Stomach smooth muscle (tissue), 2 donors: Measurements from ENCODE around the gene ROR2.
A peak's percentile ranks its signal among the peaks of the same experiment; 100 is the strongest.

Experiments used
- H3K27ac ChIP-seq: one replicate; pipeline ENCODE4 v1.7.0; 2013; ENCODE audit warnings: mild to moderate bottlenecking, low read length, inconsistent platforms
- H3K27me3 ChIP-seq, 2 donors: one replicate each; pipeline ENCODE4 v1.7.0; 2013; ENCODE audit warnings: low read length in 2 of 2; ENCODE audit not compliant: insufficient read depth in 2 of 2, control insufficient read depth in 1 of 2
- H3K36me3 ChIP-seq, 2 donors: one replicate each; pipeline ENCODE4 v1.7.0; 2013; ENCODE audit warnings: low read length in 2 of 2; ENCODE audit not compliant: control insufficient read depth in 2 of 2, insufficient read depth in 2 of 2
- H3K4me1 ChIP-seq: one replicate; pipeline ENCODE4 v1.7.0; 2013; ENCODE audit warnings: low read length; ENCODE audit not compliant: control insufficient read depth, insufficient read depth
- H3K4me3 ChIP-seq, 2 donors: one replicate each; pipeline ENCODE4 v1.7.0; 2013; ENCODE audit warnings: low read length in 2 of 2
- H3K9ac ChIP-seq, 2 donors: one replicate each; pipeline ENCODE4 v1.7.0; 2013; ENCODE audit warnings: low read length in 2 of 2, mild to moderate bottlenecking in 1 of 2
- H3K9me3 ChIP-seq, 2 donors: one replicate each; pipeline ENCODE4 v1.7.0; 2013; ENCODE audit warnings: low read length in 2 of 2; ENCODE audit not compliant: control insufficient read depth in 2 of 2
- donor health status: healthy.
- donor health status: Pancreatic carcinoma.

ROR2 gene

GRCh38 chr9:91818225-91818585 is 131.8 kb downstream of the ROR2 start:
- no peaks in the 10 kb centered on the region for H3K27me3 ChIP-seq
- H3K4me3 ChIP-seq, result peak overlapping the region in 1 of 2 donors; percentile 60
- peaks cover 45% of the 10 kb centered on the region for H3K4me1 ChIP-seq
- peak overlapping the region in 1 of 2 donors; percentile 14 for H3K9ac ChIP-seq
- H3K36me3 ChIP-seq, result no peaks in the 10 kb centered on the region
- no peaks in the 10 kb centered on the region for H3K9me3 ChIP-seq
- peak overlapping the region; percentile 84 for H3K27ac ChIP-seq

- Histone ChIP-seq H3K36me3 (no peaks in the 10 kb centered on the region), H3K9me3 (no peaks in the 10 kb centered on the region), H3K27ac (peak overlapping the region; percentile 84), H3K27me3 (no peaks in the 10 kb centered on the region), H3K4me1 (peaks cover 50% of the 10 kb centered on the region), H3K9ac (peak overlapping the region; percentile 14 to 55), H3K4me3 (peak overlapping the region; percentile 17 to 60)
These were observed 132.4 kb downstream of the ROR2 start for GRCh38 chr9:91817493-91818224.

- Histone ChIP-seq H3K27ac (peak overlapping the region; percentile 84), H3K27me3 (no peaks in the 10 kb centered on the region), H3K4me3 (peak overlapping the region; percentile 17 to 60), H3K9ac (peak overlapping the region in 1 of 2 donors; percentile 14), H3K4me1 (peaks cover 53% of the 10 kb centered on the region), H3K36me3 (no peaks in the 10 kb centered on the region), H3K9me3 (no peaks in the 10 kb centered on the region)
These were observed 132.9 kb downstream of the ROR2 start for GRCh38 chr9:91817106-91817492.

GRCh38 chr9:91816356-91816755 is 133.7 kb downstream of the ROR2 start:
- no peaks in the 10 kb centered on the region for H3K27me3 ChIP-seq
- H3K9me3 ChIP-seq, result no peaks in the 10 kb centered on the region
- H3K4me1 ChIP-seq, result peaks cover 55% of the 10 kb centered on the region
- H3K36me3 ChIP-seq, result no peaks in the 10 kb centered on the region
- no peak overlapping the region for H3K4me3 ChIP-seq
- H3K27ac ChIP-seq, result peak overlapping the region; percentile 84
- H3K9ac ChIP-seq, result no peak overlapping the region

- Histone ChIP-seq H3K36me3 (no peaks in the 10 kb centered on the region), H3K4me1 (peaks cover 58% of the 10 kb centered on the region), H3K9me3 (no peaks in the 10 kb centered on the region), H3K27ac (peak overlapping the region; percentile 84), H3K4me3 (no peak overlapping the region), H3K9ac (no peak overlapping the region), H3K27me3 (no peaks in the 10 kb centered on the region)
These were observed 134.1 kb downstream of the ROR2 start for GRCh38 chr9:91815896-91816295.

GRCh38 chr9:91814753-91815152 is 135.3 kb downstream of the ROR2 start:
- Histone ChIP-seq H3K36me3 (no peaks in the 10 kb centered on the region), H3K27me3 (no peaks in the 10 kb centered on the region), H3K27ac (peak overlapping the region; percentile 84), H3K9ac (no peak overlapping the region), H3K4me1 (peaks cover 69% of the 10 kb centered on the region), H3K9me3 (no peaks in the 10 kb centered on the region), H3K4me3 (no peak overlapping the region)

GRCh38 chr9:91814201-91814600 is 135.8 kb downstream of the ROR2 start:
- Histone ChIP-seq H3K27me3 (no peaks in the 10 kb centered on the region), H3K36me3 (no peaks in the 10 kb centered on the region), H3K9me3 (no peaks in the 10 kb centered on the region), H3K4me1 (peaks cover 74% of the 10 kb centered on the region), H3K9ac (no peak overlapping the region), H3K4me3 (peak overlapping the region in 1 of 2 donors; percentile 29), H3K27ac (peak overlapping the region; percentile 84)

- no peaks in the 10 kb centered on the region for H3K9me3 ChIP-seq
- peak overlapping the region; percentile 84 for H3K27ac ChIP-seq
- H3K9ac ChIP-seq, result peak overlapping the region; percentile 21 to 26
- no peaks in the 10 kb centered on the region for H3K27me3 ChIP-seq
- H3K4me3 ChIP-seq, result no peak overlapping the region
- H3K36me3 ChIP-seq, result no peaks in the 10 kb centered on the region
- H3K4me1 ChIP-seq, result peaks cover 75% of the 10 kb centered on the region
These were observed 136.7 kb downstream of the ROR2 start for GRCh38 chr9:91813176-91813795.

- peak overlapping the region; percentile 84 for H3K27ac ChIP-seq
- no peaks in the 10 kb centered on the region for H3K9me3 ChIP-seq
- no peak overlapping the region for H3K4me3 ChIP-seq
- H3K36me3 ChIP-seq, result no peaks in the 10 kb centered on the region
- H3K27me3 ChIP-seq, result no peaks in the 10 kb centered on the region
- H3K4me1 ChIP-seq, result peaks cover 76% of the 10 kb centered on the region
- H3K9ac ChIP-seq, result no peak overlapping the region
These were observed 137.8 kb downstream of the ROR2 start for GRCh38 chr9:91812191-91812590.

GRCh38 chr9:91811024-91811909 is 138.8 kb downstream of the ROR2 start:
- Histone ChIP-seq H3K9ac (peak overlapping the region in 1 of 2 donors; percentile 13), H3K4me3 (no peak overlapping the region), H3K4me1 (peaks cover 72% of the 10 kb centered on the region), H3K27ac (peak overlapping the region; percentile 73), H3K36me3 (no peaks in the 10 kb centered on the region), H3K27me3 (no peaks in the 10 kb centered on the region), H3K9me3 (no peaks in the 10 kb centered on the region)
